GM12878 (cell line): ENCODE data around the gene ITPRIPL2. TPM values are rescaled to one million over a fixed set of nuclear protein-coding genes. Genes with fewer than 3 reads are reported as not detected.

Experiments used
- ATAC-seq: fragments of 200-7000 bp; cut with Tn5 transposase; 3 replicates; pipeline ENCODE4 v1.9.1; 2020; ENCODE audit warnings: mild to moderate bottlenecking, moderate library complexity
- BruUV-seq: library from RNA; stranded (reverse); fragments of 400-500 nt; replicated peaks from 2 replicates; lab custom pipeline; 2021; lab: Mats Ljungman, UMichigan
- CTCF ChIA-PET: fragments of 300-600 bp; sonication (Branson Sonifier 250); formaldehyde crosslinking; extraction: SDS; loops from one replicate; lab custom pipeline; 2021; ENCODE audit warnings: inconsistent platforms; lab: Yijun Ruan, JAX
- POLR2A ChIA-PET: fragments of 350-600 bp; formaldehyde crosslinking; extraction: SDS; loops from one replicate; lab custom pipeline; 2021; ENCODE audit warnings: inconsistent platforms; lab: Charles Lee
- RAD21 ChIA-PET: fragments of 300-600 bp; sonication (Branson Sonifier 250); formaldehyde crosslinking; loops from one replicate; lab custom pipeline; 2023; ENCODE audit warnings: antibody characterized with exemption; ENCODE audit not compliant: unreplicated experiment; lab: Charles Lee
- SMC1A ChIA-PET: fragments of 300-600 bp; sonication (Branson Sonifier 250); formaldehyde crosslinking; loops from one replicate; lab custom pipeline; 2023; ENCODE audit not compliant: unreplicated experiment, uncharacterized antibody; lab: Charles Lee
- DNase-seq: peaks from one replicate; pipeline ENCODE4 v3.0.0-alpha.2; 2011; ENCODE audit warnings: low read depth, low spot score
- FAIRE-seq: peaks from 3 replicates; lab custom pipeline; 2011; peaks lifted over from hg19 to GRCh38; lab: Jason Lieb, UNC
- H2AFZ ChIP-seq: 2 replicates; pipeline ENCODE4 v1.6.0; 2011; ENCODE audit warnings: low read depth, low read length, control low read depth; ENCODE audit not compliant: control insufficient read depth
- H3K27ac ChIP-seq: 2 replicates; pipeline ENCODE4 v1.5.1; 2011; ENCODE audit warnings: control low read depth; ENCODE audit not compliant: control insufficient read depth, insufficient read depth
- H3K27me3 ChIP-seq, 2 experiments: replicated peaks in 1 of 2; 2 replicates each; pipeline versions ENCODE4 v1.6.0 to v1.6.1; 2011; ENCODE audit warnings: low read length in 1 of 2; ENCODE audit not compliant: control insufficient read depth in 2 of 2, insufficient read depth in 2 of 2
- H3K36me3 ChIP-seq, 2 experiments: 2 replicates each; pipeline ENCODE4 v1.5.1; 2011; ENCODE audit warnings: low read length in 1 of 2; ENCODE audit not compliant: control insufficient read depth in 2 of 2, insufficient read depth in 2 of 2
- H3K4me1 ChIP-seq: 2 replicates; pipeline ENCODE4 v1.6.1; 2011; ENCODE audit warnings: mild to moderate bottlenecking, low read length, moderate library complexity, mixed read lengths; ENCODE audit not compliant: control insufficient read depth, insufficient read depth
- H3K4me2 ChIP-seq: 2 replicates; pipeline ENCODE4 v1.6.0; 2011; ENCODE audit warnings: control low read depth; ENCODE audit not compliant: control insufficient read depth, insufficient read depth
- H3K4me3 ChIP-seq: fragments of 200-600 bp; sonication (generic); 2 replicates; pipeline ENCODE4 v1.5.1; 2016
- H3K79me2 ChIP-seq: 2 replicates; pipeline ENCODE4 v1.6.0; 2011; ENCODE audit warnings: low read length; ENCODE audit not compliant: control insufficient read depth, insufficient read depth
- H3K9ac ChIP-seq: 2 replicates; pipeline ENCODE4 v1.8.0; 2011; ENCODE audit warnings: low read length, control low read depth, mixed read lengths; ENCODE audit not compliant: control insufficient read depth, insufficient read depth
- H3K9me3 ChIP-seq: replicated peaks from 3 replicates; pipeline ENCODE4 v1.5.1; 2011; ENCODE audit warnings: mild to moderate bottlenecking, low read length; ENCODE audit not compliant: control insufficient read depth, insufficient read depth
- H4K20me1 ChIP-seq: 2 replicates; pipeline ENCODE4 v1.6.0; 2011; ENCODE audit not compliant: control insufficient read depth, insufficient read depth
- ATF7 ChIP-seq: fragments of 450-650 bp; IDR thresholded peaks from 2 replicates; pipeline ENCODE4 v1.6.1; 2016; ENCODE audit warnings: low read depth, mild to moderate bottlenecking
- BMI1 ChIP-seq: fragments of 450-650 bp; IDR thresholded peaks from 2 replicates; pipeline ENCODE4 v1.6.1; 2016; ENCODE audit warnings: mild to moderate bottlenecking, moderate library complexity, borderline replicate concordance
- MYB ChIP-seq: fragments of 150-350 bp; IDR thresholded peaks from 2 replicates; pipeline ENCODE4 v1.6.1; 2014; ENCODE audit warnings: mild to moderate bottlenecking, low read depth, low read length, borderline replicate concordance
- POLR2AphosphoS2 ChIP-seq: IDR thresholded peaks from 2 replicates; pipeline ENCODE4 v1.6.1; 2011; ENCODE audit warnings: low read depth, mild to moderate bottlenecking, low read length, improper control_type of control experiment, moderate library complexity
- TCF12 ChIP-seq: IDR thresholded peaks from 2 replicates; pipeline ENCODE4 v1.6.1; 2011; ENCODE audit warnings: low read depth, mild to moderate bottlenecking, low read length
- ZNF24 ChIP-seq: fragments of 450-650 bp; IDR thresholded peaks from 2 replicates; pipeline ENCODE4 v1.6.1; 2017; ENCODE audit warnings: antibody characterized with exemption, mild to moderate bottlenecking
- WGBS: methylation state at CpG from one replicate; pipeline ENCODE4 v1.1.6; 2016; ENCODE audit warnings: low lambda C conversion rate; ENCODE audit not compliant: insufficient replicate concordance, insufficient coverage; ENCODE audit errors: missing lambda C conversion rate; 5-methylcytosine and 5-hydroxymethylcytosine counted together
- in situ Hi-C: fragments of 300-500 bp; cut with MboI; formaldehyde crosslinking; loops from 9 replicates; pipeline ENCODE4 v1.14.3; 2018; ENCODE audit warnings: mixed read lengths
- intact Hi-C: fragments of 100-400 bp; cut with micrococcal nuclease; formaldehyde crosslinking; loops from one replicate; pipeline ENCODE4 v1.14.2; 2022; ENCODE audit not compliant: unreplicated experiment
- polyA plus RNA-seq, 11 experiments: library from polyadenylated mRNA; depleted of rRNA in 4 of 11; unstranded in 6 of 11; stranded (reverse) in 5 of 11; fragments of >200 nt; fragmentation: Nextera tagmentation in 4 of 11; fragmentation: Illumina TruSeq in 1 of 11; extraction: Ambion mirVana in 4 of 11; extraction: Trizol in 1 of 11; gene quantifications; 1 replicate in 1 of 11; 2 replicates in 10 of 11; pipeline versions ENCODE4 v1.2.1 to v1.2.3, GENCODE V29; 2011 to 2016; ENCODE audit warnings: inconsistent platforms in 2 of 11, missing spikeins in 2 of 11, low read depth in 1 of 11
- total RNA-seq, 4 experiments: library from RNA; depleted of rRNA in 3 of 4; stranded (reverse); fragments of >200 nt in 3 of 4; fragmentation: Illumina TruSeq in 1 of 4; extraction: Trizol in 1 of 4; gene quantifications; 2 replicates each; pipeline versions ENCODE4 v1.2.1 to v1.2.3, GENCODE V29; 2013 to 2021
- TF ChIP-seq, protein P1 (sequence below): fragments of 450-650 bp; IDR thresholded peaks from 2 replicates; pipeline ENCODE4 v1.6.1; 2016; ENCODE audit warnings: mild to moderate bottlenecking, moderate library complexity, borderline replicate concordance

ITPRIPL2 gene
- total and polyA plus RNA-seq, 10 of the 15 experiments (the other 5 are each of a cell fraction or from before 2014, with no cell fraction given), result 0.48 to 14.3 (median 3.5) TPM

DNA sequence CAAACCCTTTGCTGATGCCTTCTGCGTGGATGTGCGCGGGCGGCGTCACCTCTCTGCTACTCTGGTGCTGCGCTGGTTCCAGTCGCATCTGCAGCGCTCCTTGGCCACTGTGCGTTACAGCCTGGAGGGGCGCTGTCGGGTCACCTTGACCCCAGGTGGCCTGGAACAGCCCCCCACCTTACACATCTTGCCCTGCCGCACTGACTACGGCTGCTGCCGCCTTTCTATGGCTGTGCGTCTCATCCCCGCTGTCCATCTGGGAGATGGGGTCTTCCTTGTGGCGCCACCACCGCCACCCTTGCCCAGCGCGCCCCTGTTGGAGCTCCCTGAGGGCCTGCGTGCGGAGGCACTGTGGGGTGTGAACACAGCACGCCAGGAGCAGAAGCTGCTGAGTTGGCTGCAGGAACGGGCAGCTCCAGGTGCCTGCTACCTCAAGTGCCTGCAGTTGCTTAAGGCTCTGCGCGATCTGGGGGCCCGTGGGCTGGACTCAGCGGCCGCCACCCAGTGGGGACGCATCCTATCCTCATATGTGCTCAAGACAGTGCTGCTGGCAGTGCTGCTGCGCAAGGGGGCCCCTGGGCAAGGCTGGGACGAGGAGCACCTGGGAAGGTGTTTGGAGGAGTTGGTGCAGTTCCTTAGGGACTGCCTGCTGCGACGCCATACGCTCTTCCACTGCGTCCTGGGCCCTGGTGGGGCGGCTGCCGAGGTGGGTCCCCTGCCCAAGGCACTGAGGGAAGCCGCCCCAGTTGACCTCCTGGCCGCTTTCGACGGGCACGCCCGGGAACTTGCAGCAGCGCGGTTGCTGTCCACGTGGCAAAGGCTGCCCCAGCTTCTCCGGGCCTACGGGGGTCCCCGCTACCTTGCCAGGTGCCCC, 1.6 kb downstream of the ITPRIPL2 start:
- 96% methylated on average over 42 of the region's 50 CpGs for WGBS
- no peak overlapping the region for H3K27ac ChIP-seq
- H3K27me3 ChIP-seq, result no peaks in the 10 kb centered on the region
- TF ChIP-seq, protein P1, sequence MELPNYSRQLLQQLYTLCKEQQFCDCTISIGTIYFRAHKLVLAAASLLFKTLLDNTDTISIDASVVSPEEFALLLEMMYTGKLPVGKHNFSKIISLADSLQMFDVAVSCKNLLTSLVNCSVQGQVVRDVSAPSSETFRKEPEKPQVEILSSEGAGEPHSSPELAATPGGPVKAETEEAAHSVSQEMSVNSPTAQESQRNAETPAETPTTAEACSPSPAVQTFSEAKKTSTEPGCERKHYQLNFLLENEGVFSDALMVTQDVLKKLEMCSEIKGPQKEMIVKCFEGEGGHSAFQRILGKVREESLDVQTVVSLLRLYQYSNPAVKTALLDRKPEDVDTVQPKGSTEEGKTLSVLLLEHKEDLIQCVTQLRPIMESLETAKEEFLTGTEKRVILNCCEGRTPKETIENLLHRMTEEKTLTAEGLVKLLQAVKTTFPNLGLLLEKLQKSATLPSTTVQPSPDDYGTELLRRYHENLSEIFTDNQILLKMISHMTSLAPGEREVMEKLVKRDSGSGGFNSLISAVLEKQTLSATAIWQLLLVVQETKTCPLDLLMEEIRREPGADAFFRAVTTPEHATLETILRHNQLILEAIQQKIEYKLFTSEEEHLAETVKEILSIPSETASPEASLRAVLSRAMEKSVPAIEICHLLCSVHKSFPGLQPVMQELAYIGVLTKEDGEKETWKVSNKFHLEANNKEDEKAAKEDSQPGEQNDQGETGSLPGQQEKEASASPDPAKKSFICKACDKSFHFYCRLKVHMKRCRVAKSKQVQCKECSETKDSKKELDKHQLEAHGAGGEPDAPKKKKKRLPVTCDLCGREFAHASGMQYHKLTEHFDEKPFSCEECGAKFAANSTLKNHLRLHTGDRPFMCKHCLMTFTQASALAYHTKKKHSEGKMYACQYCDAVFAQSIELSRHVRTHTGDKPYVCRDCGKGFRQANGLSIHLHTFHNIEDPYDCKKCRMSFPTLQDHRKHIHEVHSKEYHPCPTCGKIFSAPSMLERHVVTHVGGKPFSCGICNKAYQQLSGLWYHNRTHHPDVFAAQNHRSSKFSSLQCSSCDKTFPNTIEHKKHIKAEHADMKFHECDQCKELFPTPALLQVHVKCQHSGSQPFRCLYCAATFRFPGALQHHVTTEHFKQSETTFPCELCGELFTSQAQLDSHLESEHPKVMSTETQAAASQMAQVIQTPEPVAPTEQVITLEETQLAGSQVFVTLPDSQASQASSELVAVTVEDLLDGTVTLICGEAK, result no peak
- TF ChIP-seq ATF7 (no peak), POLR2AphosphoS2 (no peak), ZNF24 (no peak), TCF12 (no peak), BMI1 (no peak), MYB (no peak)
- DNase-seq (no peak), FAIRE-seq (no peak), ATAC-seq (no peak)
- no peaks in the 10 kb centered on the region; a peak in 1 of 4 replicates for H3K36me3 ChIP-seq
- in situ Hi-C loops, result no loop called here
- H4K20me1 ChIP-seq, result no peaks in the 10 kb centered on the region
- ChIA-PET POLR2A (interaction anchor here (1.4 to 4.2 kb wide), 2 partner anchors 7 to 12 kb away, joined by 7 to 26 read pairs; no protein-coding TSS in a partner anchor), SMC1A (interaction anchor here (4.8 kb wide), 1 partner anchor 15 kb away, joined by 60 read pairs; no protein-coding TSS in a partner anchor), RAD21 (no interaction called here), CTCF (no interaction called here)
- no peak overlapping the region for H3K9ac ChIP-seq
- BruUV-seq, result no TSS peak
- peaks cover 26% of the 10 kb centered on the region for H3K4me1 ChIP-seq
- peak overlapping the region; percentile 77; the same call in 1 of the 2 replicates for H3K4me3 ChIP-seq
- H3K4me2 ChIP-seq, result peak overlapping the region; percentile 80; the same call in 1 of the 2 replicates
- H3K9me3 ChIP-seq, result no peaks in the 10 kb centered on the region
- no peak overlapping the region for H2AFZ ChIP-seq
- H3K79me2 ChIP-seq, result peaks cover 3% of the 10 kb centered on the region; the same call in 1 of the 2 replicates
- intact Hi-C loops, result loop anchor here (2.0 kb wide), 1 partner anchor 15 kb away; no protein-coding TSS in a partner anchor
